ENCODE data around the gene SYT10. TPM values are rescaled to one million over a fixed set of nuclear protein-coding genes. Genes with fewer than 3 reads are reported as not detected.
"Not testable (repeated sequence)": the region's sequence is repeated elsewhere in the genome, so short reads cannot be mapped to it uniquely, and the experiment has no call there.

The SYT10 gene
- total RNA-seq, 6 donors from 2014 or later, result 0.47 TPM; not detected in 5

DNA sequence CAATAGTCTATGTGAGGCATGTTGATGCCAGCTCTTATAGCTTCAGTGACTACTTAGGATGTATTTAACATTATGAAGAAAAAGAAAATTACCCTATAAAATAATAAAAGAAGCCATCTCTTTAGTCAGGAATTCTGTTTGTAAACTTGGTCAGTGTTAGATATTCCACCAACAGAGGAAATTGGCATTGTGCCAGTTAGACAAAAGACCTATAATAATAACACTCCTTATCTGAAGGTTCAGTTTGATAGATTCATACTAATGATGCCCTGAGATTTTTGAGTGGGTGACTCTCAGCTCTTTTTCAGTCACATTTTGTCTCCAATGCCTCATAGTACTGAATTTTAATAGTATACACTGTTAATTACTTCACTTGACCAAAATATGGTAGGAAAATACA, 6.6 kb downstream of the SYT10 start:
- no peak for DNase-seq
- Histone ChIP-seq H3K4me3 (no peak overlapping the region), H3K9me3 (no peaks in the 10 kb centered on the region), H3K27ac (no peak overlapping the region), H3K36me3 (no peaks in the 10 kb centered on the region), H3K4me1 (no peaks in the 10 kb centered on the region), H3K27me3 (peaks cover 0 to under 1% (median 0%) of the 10 kb centered on the region in 4 donors)
- TF ChIP-seq, protein P1, sequence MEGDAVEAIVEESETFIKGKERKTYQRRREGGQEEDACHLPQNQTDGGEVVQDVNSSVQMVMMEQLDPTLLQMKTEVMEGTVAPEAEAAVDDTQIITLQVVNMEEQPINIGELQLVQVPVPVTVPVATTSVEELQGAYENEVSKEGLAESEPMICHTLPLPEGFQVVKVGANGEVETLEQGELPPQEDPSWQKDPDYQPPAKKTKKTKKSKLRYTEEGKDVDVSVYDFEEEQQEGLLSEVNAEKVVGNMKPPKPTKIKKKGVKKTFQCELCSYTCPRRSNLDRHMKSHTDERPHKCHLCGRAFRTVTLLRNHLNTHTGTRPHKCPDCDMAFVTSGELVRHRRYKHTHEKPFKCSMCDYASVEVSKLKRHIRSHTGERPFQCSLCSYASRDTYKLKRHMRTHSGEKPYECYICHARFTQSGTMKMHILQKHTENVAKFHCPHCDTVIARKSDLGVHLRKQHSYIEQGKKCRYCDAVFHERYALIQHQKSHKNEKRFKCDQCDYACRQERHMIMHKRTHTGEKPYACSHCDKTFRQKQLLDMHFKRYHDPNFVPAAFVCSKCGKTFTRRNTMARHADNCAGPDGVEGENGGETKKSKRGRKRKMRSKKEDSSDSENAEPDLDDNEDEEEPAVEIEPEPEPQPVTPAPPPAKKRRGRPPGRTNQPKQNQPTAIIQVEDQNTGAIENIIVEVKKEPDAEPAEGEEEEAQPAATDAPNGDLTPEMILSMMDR (IDR thresholded peaks at IDR 0.05), result no peak
- no peak for TF ChIP-seq POLR2AphosphoS5 (IDR thresholded peaks at IDR 0.05)
- TF ChIP-seq POLR2A (IDR thresholded peaks at IDR 0.05), result no peak
- no peak for TF ChIP-seq EP300 (IDR thresholded peaks at IDR 0.05)
- ATAC-seq (ENCODE audit: low FRiP score in 2 of 2), result no peak

DNA sequence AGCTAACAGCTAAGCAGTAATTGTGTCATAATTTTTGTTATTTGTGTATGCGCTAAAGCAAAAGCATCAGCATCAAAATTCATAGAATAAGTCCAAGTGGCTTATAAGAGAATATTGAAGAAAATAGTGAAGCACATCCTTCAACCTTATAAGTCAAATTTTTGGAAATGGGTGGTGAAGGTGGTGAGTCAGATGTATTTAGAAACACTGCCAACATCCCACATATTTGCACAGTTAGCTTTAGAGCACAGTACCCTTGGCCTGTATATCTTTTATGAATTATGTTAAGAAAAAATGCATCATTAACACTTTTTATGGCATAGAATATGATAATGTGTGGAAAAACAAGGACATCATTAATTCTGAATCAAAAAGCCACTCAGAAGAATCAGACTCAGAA, 8.0 kb downstream of the SYT10 start:
- WGBS, 2 donors, result 98% methylated on average over 1 of the region's 1 CpG
- no peak overlapping the region for H3K27ac ChIP-seq
- H3K4me3 ChIP-seq, result no peak overlapping the region
- no peaks in the 10 kb centered on the region for H3K9me3 ChIP-seq
- TF ChIP-seq POLR2AphosphoS5 (IDR thresholded peaks at IDR 0.05) (no peak), POLR2A (IDR thresholded peaks at IDR 0.05) (no peak), EP300 (IDR thresholded peaks at IDR 0.05) (no peak)
- TF ChIP-seq, protein P1 (IDR thresholded peaks at IDR 0.05), result no peak
- DNase-seq, result no peak
- H3K27me3 ChIP-seq, result no peaks in the 10 kb centered on the region
- no peak for ATAC-seq (ENCODE audit: low FRiP score in 2 of 2)
- no peaks in the 10 kb centered on the region for H3K36me3 ChIP-seq
- H3K4me1 ChIP-seq, result no peaks in the 10 kb centered on the region

DNA sequence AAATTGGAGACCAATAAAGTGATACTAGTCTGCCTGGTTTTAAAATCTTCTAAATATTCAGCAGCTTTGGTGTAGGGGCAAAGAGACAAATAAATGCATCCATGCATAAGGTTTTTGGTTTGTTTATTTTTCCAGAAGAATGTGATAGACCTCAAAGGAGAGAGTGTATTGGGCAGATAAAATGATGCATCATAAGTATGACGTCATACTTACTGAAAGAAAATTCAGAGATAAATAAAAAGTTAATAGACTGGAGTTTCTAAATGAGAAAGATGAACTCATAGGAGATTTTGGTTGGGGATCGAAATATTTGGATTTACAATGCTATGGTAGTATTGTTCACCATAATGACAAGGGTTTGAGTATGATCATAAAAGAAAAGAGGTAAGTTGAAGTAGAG, 10.2 kb downstream of the SYT10 start:
- DNase-seq (no peak), ATAC-seq (ENCODE audit: low FRiP score in 2 of 2) (no peak)
- no peaks in the 10 kb centered on the region for H3K36me3 ChIP-seq
- no peaks in the 10 kb centered on the region for H3K4me1 ChIP-seq
- 70 to 76% methylated on average over 2 of the region's 2 CpGs for WGBS, 2 donors
- H3K4me3 ChIP-seq, result no peak overlapping the region
- H3K27ac ChIP-seq, result no peak overlapping the region
- TF ChIP-seq POLR2AphosphoS5 (IDR thresholded peaks at IDR 0.05) (no peak), EP300 (IDR thresholded peaks at IDR 0.05) (no peak), POLR2A (IDR thresholded peaks at IDR 0.05) (no peak)
- TF ChIP-seq, protein P1 (IDR thresholded peaks at IDR 0.05), result no peak
- no peaks in the 10 kb centered on the region for H3K9me3 ChIP-seq
- H3K27me3 ChIP-seq, result no peaks in the 10 kb centered on the region

DNA sequence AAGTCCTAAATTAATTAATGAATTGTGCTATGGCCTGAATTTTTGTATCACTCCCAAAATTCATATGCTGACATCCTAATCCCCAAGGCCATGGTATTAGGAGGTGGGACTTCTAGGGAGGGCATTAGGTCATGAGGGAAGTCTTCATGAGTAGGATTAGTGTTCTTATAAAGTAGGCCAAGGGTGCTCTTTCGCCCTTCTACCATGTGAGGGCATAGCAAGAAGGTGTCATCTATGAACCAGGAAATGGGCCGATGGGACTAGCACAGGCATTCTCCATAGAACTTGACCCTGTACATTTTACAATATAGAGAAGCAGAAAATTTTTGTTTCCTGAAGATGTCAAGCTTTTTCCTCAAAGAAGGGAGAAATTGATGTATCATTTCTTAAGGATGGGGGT, 12.5 kb downstream of the SYT10 start:
- no peaks in the 10 kb centered on the region for H3K36me3 ChIP-seq
- H3K27me3 ChIP-seq, result no peaks in the 10 kb centered on the region
- no peak overlapping the region for H3K27ac ChIP-seq
- DNase-seq (no peak), ATAC-seq (ENCODE audit: low FRiP score in 2 of 2) (no peak)
- 74 to 77% methylated on average over 2 of the region's 2 CpGs for WGBS, 2 donors
- no peaks in the 10 kb centered on the region for H3K4me1 ChIP-seq
- TF ChIP-seq, protein P1 (IDR thresholded peaks at IDR 0.05), result no peak
- no peak for TF ChIP-seq POLR2AphosphoS5 (IDR thresholded peaks at IDR 0.05)
- no peak for TF ChIP-seq EP300 (IDR thresholded peaks at IDR 0.05)
- TF ChIP-seq POLR2A (IDR thresholded peaks at IDR 0.05), result no peak
- H3K9me3 ChIP-seq, result no peaks in the 10 kb centered on the region
- H3K4me3 ChIP-seq, result no peak overlapping the region

DNA sequence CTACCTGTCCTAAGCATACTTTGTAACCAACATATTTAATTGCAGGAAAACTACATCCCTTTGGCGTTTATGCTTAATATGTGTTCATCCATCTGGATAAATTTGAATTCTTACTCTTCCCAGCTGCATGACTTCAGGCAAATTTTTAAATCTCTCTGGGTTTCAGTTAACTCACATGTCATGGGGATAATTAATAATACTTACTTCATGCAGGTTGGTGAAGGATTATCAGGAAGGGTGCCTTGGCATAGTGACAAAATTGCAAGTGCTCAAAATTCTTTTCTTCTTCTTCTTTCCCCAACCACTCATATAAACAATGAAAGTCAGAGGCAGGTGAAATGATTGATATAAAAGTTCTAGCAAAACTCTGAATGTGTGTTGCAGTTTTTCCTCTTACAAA, 15.9 kb downstream of the SYT10 start:
- H3K4me3 ChIP-seq, result no peak overlapping the region
- 81 to 83% methylated on average over 1 of the region's 1 CpG for WGBS, 2 donors
- no peak overlapping the region for H3K27ac ChIP-seq
- no peaks in the 10 kb centered on the region for H3K36me3 ChIP-seq
- H3K27me3 ChIP-seq, result no peaks in the 10 kb centered on the region
- ATAC-seq (ENCODE audit: low FRiP score in 2 of 2) (no peak), DNase-seq (no peak)
- no peaks in the 10 kb centered on the region for H3K4me1 ChIP-seq
- no peaks in the 10 kb centered on the region for H3K9me3 ChIP-seq
- no peak for TF ChIP-seq POLR2AphosphoS5 (IDR thresholded peaks at IDR 0.05)
- TF ChIP-seq, protein P1 (IDR thresholded peaks at IDR 0.05), result no peak
- no peak for TF ChIP-seq POLR2A (IDR thresholded peaks at IDR 0.05)
- TF ChIP-seq EP300 (IDR thresholded peaks at IDR 0.05), result no peak

DNA sequence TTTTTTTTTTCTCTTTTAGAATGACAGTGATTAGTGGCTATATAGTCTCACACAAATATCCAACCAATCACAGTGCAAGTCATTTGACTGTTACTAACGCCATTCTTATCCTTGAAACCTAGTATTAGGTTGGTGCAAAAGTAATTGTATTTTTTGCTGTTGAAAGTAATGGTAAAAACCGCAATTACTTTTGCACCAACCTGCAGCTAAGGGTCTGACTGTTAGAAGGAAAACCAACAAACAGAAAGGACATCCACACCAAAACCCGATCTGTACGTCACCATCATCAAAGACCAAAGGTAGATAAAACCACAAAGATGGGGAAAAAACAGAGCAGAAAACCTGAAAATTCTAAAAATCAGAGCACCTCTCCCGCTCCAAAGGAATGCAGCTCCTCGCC, 27.2 kb downstream of the SYT10 start:
- H3K4me3 ChIP-seq; H3K9me3 ChIP-seq; H3K4me1 ChIP-seq; H3K36me3 ChIP-seq; H3K27me3 ChIP-seq; H3K27ac ChIP-seq; ATAC-seq (ENCODE audit: low FRiP score in 2 of 2); DNase-seq: not testable (repeated sequence)
- 90% methylated on average over 6 of the region's 6 CpGs for WGBS, 2 donors

Measured in upper lobe of left lung (tissue), 6 donors.